Vagina (tissue), 2 donors: ENCODE measurements around the gene INHBA.

Experiments used
- CTCF ChIP-seq, 3 experiments: fragments of 450-650 bp in 2 of 3; fragments of 200-600 bp in 1 of 3; sonication (generic) in 1 of 3; IDR thresholded peaks; one replicate each; pipeline ENCODE4 v1.5.1; 2017 to 2019; ENCODE audit warnings: antibody characterized with exemption in 3 of 3, mild to moderate bottlenecking in 2 of 3, moderate library complexity in 2 of 3
- POLR2A ChIP-seq, 2 donors: fragments of 450-650 bp; IDR thresholded peaks; one replicate each; pipeline ENCODE4 v1.6.1; 2017; ENCODE audit warnings: antibody characterized with exemption in 2 of 2, mild to moderate bottlenecking in 2 of 2, moderate library complexity in 2 of 2
- POLR2AphosphoS5 ChIP-seq, 2 donors: sonication (generic); formaldehyde crosslinking; IDR thresholded peaks; one replicate each; pipeline ENCODE4 v1.9.0; 2017; ENCODE audit warnings: antibody characterized with exemption in 2 of 2, mild to moderate bottlenecking in 2 of 2, low read depth in 1 of 2; ENCODE audit not compliant: insufficient read depth in 1 of 2

- TF ChIP-seq CTCF (IDR thresholded peaks at IDR 0.05): no peak
- no peak for TF ChIP-seq POLR2AphosphoS5 (IDR thresholded peaks at IDR 0.05; ENCODE audit: insufficient read depth in 1 of 2, low read depth in 1 of 2)
- TF ChIP-seq POLR2A (IDR thresholded peaks at IDR 0.05): no peak
Measured at GRCh38 chr7:41679566-41679965, 23.3 kb downstream of the INHBA start.
